ENCODE data around the gene RNF26. TPM values are rescaled to one million over a fixed set of nuclear protein-coding genes. Genes with fewer than 3 reads are reported as not detected.
A peak's percentile ranks its signal among the peaks of the same experiment; 100 is the strongest.
"Not testable (repeated sequence)": the region's sequence is repeated elsewhere in the genome, so short reads cannot be mapped to it uniquely, and the experiment has no call there.

Gene RNF26
- total RNA-seq, 1 donor from 2014 or later, result 17.8 TPM

- Histone ChIP-seq H3K27me3 (ENCODE audit: control insufficient read depth, insufficient read depth, low read length) (no peaks in the 10 kb centered on the region), H3K36me3 (ENCODE audit: control insufficient read depth, insufficient read depth, low read length) (no peaks in the 10 kb centered on the region), H3K4me3 (ENCODE audit: low read depth, low read length) (no peak overlapping the region)
- no peak for DNase-seq (ENCODE audit: low read depth)
- TF ChIP-seq, protein P1, sequence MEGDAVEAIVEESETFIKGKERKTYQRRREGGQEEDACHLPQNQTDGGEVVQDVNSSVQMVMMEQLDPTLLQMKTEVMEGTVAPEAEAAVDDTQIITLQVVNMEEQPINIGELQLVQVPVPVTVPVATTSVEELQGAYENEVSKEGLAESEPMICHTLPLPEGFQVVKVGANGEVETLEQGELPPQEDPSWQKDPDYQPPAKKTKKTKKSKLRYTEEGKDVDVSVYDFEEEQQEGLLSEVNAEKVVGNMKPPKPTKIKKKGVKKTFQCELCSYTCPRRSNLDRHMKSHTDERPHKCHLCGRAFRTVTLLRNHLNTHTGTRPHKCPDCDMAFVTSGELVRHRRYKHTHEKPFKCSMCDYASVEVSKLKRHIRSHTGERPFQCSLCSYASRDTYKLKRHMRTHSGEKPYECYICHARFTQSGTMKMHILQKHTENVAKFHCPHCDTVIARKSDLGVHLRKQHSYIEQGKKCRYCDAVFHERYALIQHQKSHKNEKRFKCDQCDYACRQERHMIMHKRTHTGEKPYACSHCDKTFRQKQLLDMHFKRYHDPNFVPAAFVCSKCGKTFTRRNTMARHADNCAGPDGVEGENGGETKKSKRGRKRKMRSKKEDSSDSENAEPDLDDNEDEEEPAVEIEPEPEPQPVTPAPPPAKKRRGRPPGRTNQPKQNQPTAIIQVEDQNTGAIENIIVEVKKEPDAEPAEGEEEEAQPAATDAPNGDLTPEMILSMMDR (IDR thresholded peaks at IDR 0.05; ENCODE audit: insufficient read depth, low read length, poor library complexity, severe bottlenecking), result no peak
Observed at GRCh38 chr11:119378851-119379465, 44.6 kb downstream of the RNF26 start.

DNA sequence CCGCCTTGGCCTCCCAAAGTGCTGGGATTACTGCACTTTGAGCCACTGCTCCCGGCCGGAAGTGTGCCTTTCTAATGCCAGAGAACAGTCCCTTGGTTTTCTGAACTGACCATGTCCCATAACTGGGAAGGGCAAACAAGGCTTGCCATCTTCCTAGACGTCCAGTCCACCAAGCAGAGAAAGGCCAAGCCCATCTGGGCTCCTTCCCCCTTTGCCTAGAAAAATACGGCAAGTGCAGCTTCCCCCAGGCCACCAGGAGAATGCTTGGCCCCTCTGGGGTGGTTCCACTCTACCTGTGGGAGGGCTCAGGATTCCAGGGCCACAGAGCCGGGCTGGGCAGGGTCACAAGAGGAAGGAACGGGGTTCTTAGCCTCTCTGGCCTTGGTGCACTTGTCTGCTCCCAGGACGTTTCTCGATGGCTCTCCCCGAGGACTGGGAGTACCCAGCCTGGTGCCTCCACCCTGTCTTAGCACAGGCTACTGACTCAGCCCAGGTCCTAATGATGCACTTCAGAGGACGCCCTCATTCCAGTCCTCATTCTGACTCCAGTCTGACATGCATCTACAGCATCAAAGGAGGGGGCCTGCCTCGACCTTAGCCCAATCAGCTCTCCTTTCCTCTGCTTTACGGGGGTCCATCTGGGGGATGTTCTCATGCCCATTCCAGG, 46.0 kb downstream of the RNF26 start:
- TF ChIP-seq, protein P1 (IDR thresholded peaks at IDR 0.05; ENCODE audit: insufficient read depth, low read length, poor library complexity, severe bottlenecking), result no peak
- no peak for DNase-seq (ENCODE audit: low read depth)
- H3K4me3 ChIP-seq (ENCODE audit: low read depth, low read length), result no peak overlapping the region
- no peaks in the 10 kb centered on the region for H3K36me3 ChIP-seq (ENCODE audit: control insufficient read depth, insufficient read depth, low read length)
- H3K27me3 ChIP-seq (ENCODE audit: control insufficient read depth, insufficient read depth, low read length), result no peaks in the 10 kb centered on the region

DNA sequence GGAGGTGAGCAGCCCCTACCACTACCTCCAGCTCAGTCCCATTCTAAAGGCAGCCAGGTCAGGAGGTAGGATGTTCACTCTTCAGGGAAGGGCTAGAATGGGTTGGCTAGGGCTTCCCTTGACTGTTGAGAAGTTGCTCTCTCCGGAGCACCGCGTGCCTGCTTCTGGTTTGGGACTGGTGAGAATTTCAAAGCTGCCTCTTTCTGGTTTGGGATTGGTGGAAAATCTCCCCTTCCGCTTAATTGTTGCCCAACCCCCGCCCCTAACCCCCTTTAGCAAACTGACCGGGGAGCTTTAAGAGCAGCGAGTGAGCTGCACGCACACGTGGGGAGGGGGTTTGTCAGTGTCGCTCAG, 46.5 kb downstream of the RNF26 start:
- Histone ChIP-seq H3K36me3 (ENCODE audit: control insufficient read depth, insufficient read depth, low read length) (no peaks in the 10 kb centered on the region), H3K27me3 (ENCODE audit: control insufficient read depth, insufficient read depth, low read length) (no peaks in the 10 kb centered on the region), H3K4me3 (ENCODE audit: low read depth, low read length) (peak overlapping the region; percentile 33)
- DNase-seq (ENCODE audit: low read depth), result no peak
- TF ChIP-seq, protein P1 (IDR thresholded peaks at IDR 0.05; ENCODE audit: insufficient read depth, low read length, poor library complexity, severe bottlenecking), result no peak

DNA sequence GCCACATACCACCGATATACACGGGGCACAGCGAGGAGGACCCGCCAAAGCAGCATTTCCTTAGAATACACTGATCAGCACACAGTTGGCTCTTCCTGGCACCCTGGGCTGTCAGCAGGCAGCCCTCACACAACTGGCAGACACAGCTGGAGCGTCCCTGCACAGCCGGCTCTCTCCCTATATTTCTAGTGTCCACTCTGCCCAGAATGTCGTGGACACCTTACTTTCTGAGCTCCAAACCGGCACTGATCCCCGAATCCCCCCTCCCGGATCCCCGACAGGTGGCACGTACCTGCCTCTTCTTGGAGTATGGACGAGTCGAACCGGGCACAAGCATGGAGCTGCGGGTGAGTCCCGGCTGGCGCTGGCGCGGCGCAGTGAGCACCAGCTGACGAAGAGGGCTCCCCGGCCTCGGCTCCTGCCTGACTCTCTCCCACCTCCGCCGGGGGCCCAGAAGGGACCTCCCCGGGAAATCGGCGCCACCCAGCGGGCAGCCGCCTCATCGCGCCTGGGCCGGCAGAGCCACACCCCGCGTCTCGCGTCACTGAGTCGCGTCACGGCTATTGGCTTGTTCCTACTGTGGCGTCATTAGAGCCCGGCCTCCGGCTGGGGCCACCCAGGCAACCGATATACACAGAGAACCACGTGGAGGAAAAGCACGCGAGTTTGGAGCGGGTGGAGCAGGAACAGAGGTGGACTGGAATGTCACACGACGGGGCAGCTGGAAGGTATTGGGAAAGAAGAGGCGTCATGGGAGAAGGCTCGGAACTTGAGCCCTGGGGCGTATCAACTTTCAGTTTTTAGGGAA, 47.1 kb downstream of the RNF26 start, which contains the start of gene USP2:
Gene USP2, minus strand, starts transcription at position 510 of the 808 bp plus-strand sequence. CDS start 8,210 bp downstream, outside the sequence.
- peak within 1 kb of the TSS; percentile 33 for H3K4me3 ChIP-seq (ENCODE audit: low read depth, low read length)
- H3K27me3 ChIP-seq (ENCODE audit: control insufficient read depth, insufficient read depth, low read length), result no peaks in the 10 kb centered on the region
- TF ChIP-seq, protein P1 (IDR thresholded peaks at IDR 0.05; ENCODE audit: insufficient read depth, low read length, poor library complexity, severe bottlenecking), result peak; percentile 87
- peak; percentile 80 for DNase-seq (ENCODE audit: low read depth)
- no peaks in the 10 kb centered on the region for H3K36me3 ChIP-seq (ENCODE audit: control insufficient read depth, insufficient read depth, low read length)

DNA sequence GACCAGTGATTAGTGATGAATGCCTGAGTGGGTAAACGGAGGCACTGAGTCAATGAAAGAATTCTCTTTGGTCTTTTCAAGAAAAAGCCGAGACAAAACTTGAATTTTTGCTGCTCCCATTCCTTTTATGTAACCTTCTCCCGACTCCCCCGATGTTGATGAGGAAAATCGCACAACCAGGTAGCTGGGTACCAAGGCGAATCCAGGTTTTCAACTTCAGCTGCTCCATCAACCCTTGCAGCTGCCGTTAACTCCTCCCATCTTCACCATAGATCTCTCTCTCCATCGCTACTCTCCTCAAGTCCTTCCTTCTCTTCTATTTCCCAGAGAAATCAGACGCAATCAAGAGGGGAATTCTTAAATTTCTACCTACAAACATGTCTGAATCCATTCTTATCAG, 47.8 kb downstream of the RNF26 start:
- TF ChIP-seq, protein P1 (IDR thresholded peaks at IDR 0.05; ENCODE audit: insufficient read depth, low read length, poor library complexity, severe bottlenecking), result no peak
- H3K36me3 ChIP-seq (ENCODE audit: control insufficient read depth, insufficient read depth, low read length), result no peaks in the 10 kb centered on the region

DNA sequence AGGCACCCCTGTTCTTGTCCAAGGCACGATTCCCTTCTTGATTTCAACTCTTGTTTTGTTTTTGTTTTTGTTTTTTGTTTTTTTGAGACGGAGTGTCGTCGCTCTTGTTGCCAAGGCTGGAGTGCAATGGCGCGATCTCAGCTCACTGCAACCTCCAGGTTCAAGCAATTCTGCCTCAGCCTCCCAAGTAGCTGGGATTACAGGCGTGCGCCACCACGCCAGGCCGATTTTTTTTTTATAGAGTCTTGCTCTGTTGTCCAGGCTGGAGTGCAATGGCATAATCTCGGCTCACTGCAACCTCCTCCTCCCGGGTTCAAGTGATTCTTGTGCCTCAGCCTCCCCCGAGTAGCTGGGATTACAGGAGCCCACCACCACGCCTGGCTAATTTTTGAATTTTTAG, 48.2 kb downstream of the RNF26 start:
- H3K36me3 ChIP-seq (ENCODE audit: control insufficient read depth, insufficient read depth, low read length); H3K27me3 ChIP-seq (ENCODE audit: control insufficient read depth, insufficient read depth, low read length); H3K4me3 ChIP-seq (ENCODE audit: low read depth, low read length); DNase-seq (ENCODE audit: low read depth): not testable (repeated sequence)

More for the DNA sequence above, 47.8 kb downstream of the RNF26 start:
- Histone ChIP-seq H3K4me3 (ENCODE audit: low read depth, low read length) (peak overlapping the region; percentile 23), H3K27me3 (ENCODE audit: control insufficient read depth, insufficient read depth, low read length) (no peaks in the 10 kb centered on the region)
- DNase-seq (ENCODE audit: low read depth), result no peak

All from kidney epithelial cell (primary cell).